GM19193 (cell line): Measurements from ENCODE around the gene PUS7.

Experiments used
- POLR2A ChIP-seq: IDR thresholded peaks from 4 replicates; pipeline ENCODE4 v1.6.1; 2011; ENCODE audit not compliant: insufficient read depth, insufficient read length; ENCODE audit errors: extremely low read depth

Gene PUS7, protein sequence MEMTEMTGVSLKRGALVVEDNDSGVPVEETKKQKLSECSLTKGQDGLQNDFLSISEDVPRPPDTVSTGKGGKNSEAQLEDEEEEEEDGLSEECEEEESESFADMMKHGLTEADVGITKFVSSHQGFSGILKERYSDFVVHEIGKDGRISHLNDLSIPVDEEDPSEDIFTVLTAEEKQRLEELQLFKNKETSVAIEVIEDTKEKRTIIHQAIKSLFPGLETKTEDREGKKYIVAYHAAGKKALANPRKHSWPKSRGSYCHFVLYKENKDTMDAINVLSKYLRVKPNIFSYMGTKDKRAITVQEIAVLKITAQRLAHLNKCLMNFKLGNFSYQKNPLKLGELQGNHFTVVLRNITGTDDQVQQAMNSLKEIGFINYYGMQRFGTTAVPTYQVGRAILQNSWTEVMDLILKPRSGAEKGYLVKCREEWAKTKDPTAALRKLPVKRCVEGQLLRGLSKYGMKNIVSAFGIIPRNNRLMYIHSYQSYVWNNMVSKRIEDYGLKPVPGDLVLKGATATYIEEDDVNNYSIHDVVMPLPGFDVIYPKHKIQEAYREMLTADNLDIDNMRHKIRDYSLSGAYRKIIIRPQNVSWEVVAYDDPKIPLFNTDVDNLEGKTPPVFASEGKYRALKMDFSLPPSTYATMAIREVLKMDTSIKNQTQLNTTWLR

GRCh38 chr7:105521717-105522463 is at the start of gene PUS7:
Gene PUS7 (minus strand): TSS chr7:105522271. CDS start chr7:105508512, 13,759 bp downstream.
- TF ChIP-seq POLR2A, result peak; percentile 80

DNA sequence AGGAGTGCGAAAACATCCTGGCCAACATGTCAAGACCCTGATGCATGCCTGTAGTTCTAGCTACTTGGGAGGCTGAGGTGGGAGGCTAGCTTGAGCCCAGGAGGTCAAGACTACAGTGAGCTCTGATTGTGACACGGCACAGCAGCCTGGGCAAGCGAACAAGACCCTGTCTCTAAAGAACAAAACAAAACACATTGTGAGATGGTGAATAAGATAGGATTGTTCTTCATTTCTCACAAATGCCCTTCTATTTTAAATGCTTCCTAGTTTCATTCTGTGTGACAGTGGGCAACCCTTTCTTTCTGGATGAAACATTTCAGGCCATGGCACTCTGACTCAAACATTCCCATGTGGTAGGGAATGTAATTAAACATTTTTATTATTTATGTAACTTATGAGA is 45.8 kb upstream of the PUS7 start:
- TF ChIP-seq POLR2A, result no peak

DNA sequence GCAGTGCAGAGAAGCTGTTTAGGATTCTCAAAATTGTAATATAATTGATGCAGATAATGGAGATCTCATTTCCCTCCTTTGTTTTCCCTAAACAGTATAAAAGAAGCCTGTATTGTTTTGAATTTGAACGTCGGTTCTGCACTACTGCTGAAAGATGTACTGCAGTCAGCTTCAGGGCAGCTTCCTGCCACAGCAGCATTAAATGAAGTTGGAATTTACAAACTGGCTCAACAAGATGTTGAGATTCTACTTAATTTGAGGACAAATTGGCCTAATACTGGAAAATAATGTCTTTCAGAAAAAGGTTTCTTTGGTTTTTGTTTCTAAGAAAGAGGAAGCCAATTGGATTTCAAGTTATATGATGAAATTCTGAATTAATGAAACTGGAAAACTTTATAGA is 45.0 kb upstream of the PUS7 start:
- no peak for TF ChIP-seq POLR2A

DNA sequence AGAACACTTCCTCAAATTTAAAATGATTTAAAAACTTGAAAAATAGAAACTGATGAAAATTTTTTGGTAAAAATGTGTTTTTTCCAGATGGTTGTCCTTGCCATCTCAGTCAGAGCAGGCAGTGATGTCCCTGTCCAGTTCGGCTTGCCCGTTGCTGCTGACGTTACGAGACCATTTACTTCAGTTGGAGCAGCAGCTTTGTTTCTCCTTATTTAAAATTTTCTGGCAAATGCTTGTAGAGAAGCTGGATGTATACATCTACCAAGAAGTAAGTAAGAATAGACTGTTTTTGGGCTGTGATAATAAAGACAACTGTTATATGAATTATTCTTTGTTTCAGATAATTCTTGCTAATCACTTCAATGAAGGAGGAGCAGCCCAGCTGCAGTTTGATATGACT is 43.1 kb upstream of the PUS7 start:
- no peak for TF ChIP-seq POLR2A

- TF ChIP-seq POLR2A, result no peak
These were observed 37.9 kb upstream of the PUS7 start for GRCh38 chr7:105559926-105560325.

GRCh38 chr7:105538339-105538738 is 16.3 kb upstream of the PUS7 start:
- no peak for TF ChIP-seq POLR2A

GRCh38 chr7:105532709-105533460 is 10.8 kb upstream of the PUS7 start:
- no peak for TF ChIP-seq POLR2A

DNA sequence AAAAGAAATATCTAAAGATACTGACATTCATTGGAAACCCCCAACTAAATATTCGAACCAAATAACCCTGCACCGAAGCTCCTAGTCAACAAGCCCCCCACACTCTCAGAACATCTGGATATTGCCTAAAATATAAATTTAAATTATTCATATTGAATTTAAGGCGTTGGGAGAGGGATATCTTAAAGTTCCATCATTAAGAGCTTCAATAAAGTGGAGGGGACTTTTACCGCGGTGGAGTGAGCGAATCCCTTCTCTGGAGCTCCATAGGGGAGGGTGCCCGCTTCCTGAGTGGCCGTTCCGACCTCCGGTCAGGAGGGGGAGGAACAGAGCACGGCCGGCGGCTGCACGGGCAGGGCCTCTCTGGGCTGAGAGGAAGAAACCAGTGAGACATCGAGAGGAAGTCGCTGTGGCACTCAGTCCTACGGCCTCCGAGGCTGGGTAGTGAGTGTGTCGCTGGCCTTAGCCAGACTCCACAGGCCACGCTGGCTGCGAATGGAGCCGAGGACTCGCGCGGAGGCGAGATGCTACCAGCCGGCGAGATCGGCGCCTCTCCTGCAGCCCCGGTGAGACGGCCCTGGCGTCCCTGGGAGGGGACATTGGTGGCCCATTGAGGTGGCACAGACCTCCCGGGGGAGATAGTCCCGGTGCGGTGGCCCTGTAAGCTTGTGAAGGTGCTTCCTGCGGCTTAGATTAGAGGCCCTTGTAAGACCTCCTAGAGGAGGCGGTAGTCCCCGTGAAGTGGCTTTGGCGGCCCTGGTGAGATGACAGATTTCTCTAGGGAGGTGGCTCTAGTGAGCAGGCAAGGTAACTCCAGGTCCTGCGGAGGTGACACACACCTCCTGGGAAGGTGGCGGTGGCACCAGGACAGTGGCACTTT is 10.0 kb upstream of the PUS7 start, which contains the start of gene RINT1:
TSS of gene RINT1 (plus strand) at position 410 of the 880 bp plus-strand sequence. CDS start at position 525, 115 bp downstream.
- TF ChIP-seq POLR2A, result peak; percentile 99

DNA sequence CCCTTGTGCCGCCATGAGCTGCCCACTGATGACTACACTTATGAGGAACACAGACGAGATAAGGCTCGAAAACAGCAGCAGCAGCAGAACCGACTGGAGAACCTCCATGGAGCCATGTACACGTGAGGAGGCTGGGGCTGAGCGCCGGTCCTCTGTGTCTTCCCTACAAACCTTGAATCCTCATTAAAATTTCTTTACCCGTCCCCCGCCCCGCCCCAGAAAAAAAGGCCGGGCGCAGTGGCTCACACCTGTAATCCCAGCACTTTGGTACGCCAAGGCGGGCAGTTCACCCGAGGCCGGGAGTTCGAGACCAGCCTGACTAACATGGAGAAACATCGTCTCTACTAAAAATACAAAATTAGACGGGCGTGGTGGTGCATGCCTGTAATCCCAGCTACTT is 8.5 kb upstream of the PUS7 start:
- no peak for TF ChIP-seq POLR2A

- no peak for TF ChIP-seq POLR2A
These were observed 8.1 kb upstream of the PUS7 start for GRCh38 chr7:105530126-105530525.

DNA sequence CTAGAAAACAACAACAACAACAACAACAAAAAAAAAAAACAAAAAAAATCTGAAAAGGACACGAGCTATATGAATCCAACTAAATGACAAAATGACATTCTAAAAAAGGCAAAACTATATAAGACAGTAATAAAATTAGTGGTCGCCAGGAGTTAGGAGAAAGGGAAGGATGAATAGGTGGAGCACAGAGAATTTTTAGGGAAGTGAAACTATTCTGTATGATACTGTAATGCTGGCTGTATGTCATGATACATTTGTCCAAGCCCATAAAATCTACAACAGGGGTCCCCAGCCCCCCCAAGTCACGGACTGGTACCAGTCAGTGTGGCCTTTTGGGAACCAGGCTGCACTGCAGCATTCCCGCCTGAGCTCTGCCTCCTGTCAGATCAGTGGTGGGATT is 2.8 kb upstream of the PUS7 start:
- TF ChIP-seq POLR2A, result no peak

DNA sequence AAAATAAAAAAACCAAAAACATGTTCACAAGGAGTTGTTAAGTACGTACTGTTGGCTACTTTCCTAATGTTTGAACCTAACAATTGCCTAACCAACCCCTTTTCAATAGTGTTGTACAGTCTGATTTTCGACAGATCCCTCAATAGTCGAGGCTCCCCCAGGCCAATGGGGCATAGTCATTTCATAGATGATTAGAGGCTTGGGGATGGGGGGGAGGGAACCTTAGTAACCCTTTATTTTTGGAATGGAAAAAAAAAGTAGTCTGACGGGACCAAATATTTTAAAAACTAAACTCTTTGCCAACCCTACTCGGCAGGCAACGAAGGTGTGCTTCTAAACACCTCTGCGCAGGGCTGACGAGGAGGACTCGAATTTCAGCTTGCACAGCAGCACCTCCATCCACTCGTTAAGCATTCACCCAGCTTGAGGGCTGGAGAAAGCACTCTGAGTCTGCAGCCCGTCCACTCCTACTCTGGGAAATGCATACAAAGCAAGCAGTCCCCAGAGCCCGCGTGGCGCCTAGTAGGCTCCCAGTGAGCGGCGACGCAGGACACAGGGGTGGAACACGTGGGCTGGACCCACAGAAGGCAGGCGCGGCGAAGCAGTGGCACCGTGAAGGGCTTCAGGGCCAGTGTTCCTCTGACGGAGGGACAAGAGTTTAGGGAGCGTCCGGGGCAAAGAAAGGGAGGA is 899 bp downstream of the PUS7 start:
- no peak for TF ChIP-seq POLR2A

GRCh38 chr7:105519353-105519752 is 2.7 kb downstream of the PUS7 start:
- TF ChIP-seq POLR2A, result no peak
